K562 (cell line): Measurements from ENCODE around the gene AJUBA. TPM values are rescaled to one million over a fixed set of nuclear protein-coding genes. Genes with fewer than 3 reads are reported as not detected.

ENCODE experiments used
- ADNP ChIP-seq: fragments of 200-800 bp; sonication (Bioruptor generic); IDR thresholded peaks from 2 replicates; pipeline ENCODE4 v1.6.1; 2016; ENCODE audit warnings: missing genetic modification characterization, missing compliant biosample characterization
- CBFA2T2 ChIP-seq: fragments of 450-650 bp; conservative IDR thresholded peaks from 2 replicates; pipeline ENCODE4 v1.6.1; 2017; ENCODE audit warnings: mild to moderate bottlenecking
- CBX2 ChIP-seq: fragments of 200-600 bp; sonication (generic); IDR thresholded peaks from one replicate; pipeline ENCODE4 v1.6.1; 2012; ENCODE audit warnings: mild to moderate bottlenecking, low read length, inconsistent platforms; ENCODE audit not compliant: insufficient read depth, poor library complexity, severe bottlenecking
- DACH1 ChIP-seq: fragments of 450-650 bp; IDR thresholded peaks from 2 replicates; pipeline ENCODE4 v1.6.1; 2018; ENCODE audit not compliant: partially characterized antibody
- HMBOX1 ChIP-seq: sonication (generic); IDR thresholded peaks from 2 replicates; pipeline ENCODE4 v1.6.1; 2016
- ILF3 ChIP-seq: fragments of 450-650 bp; IDR thresholded peaks from 2 replicates; pipeline ENCODE4 v1.6.1; 2018; ENCODE audit warnings: antibody characterized with exemption, mild to moderate bottlenecking, moderate library complexity, borderline replicate concordance
- MCM5 ChIP-seq: fragments of 450-650 bp; IDR thresholded peaks from 2 replicates; pipeline ENCODE4 v1.6.1; 2016; ENCODE audit warnings: low read depth
- MYNN ChIP-seq, 2 experiments: sonication (generic); formaldehyde crosslinking in 1 of 2; IDR thresholded peaks; 2 replicates each; pipeline versions ENCODE4 v1.5.0 to v1.6.1; 2016 to 2020; ENCODE audit warnings: antibody characterized with exemption in 1 of 2, missing genetic modification reagents in 1 of 2
- RBM15 ChIP-seq: fragments of 200-400 bp; formaldehyde crosslinking; IDR thresholded peaks from 2 replicates; pipeline ENCODE4 v1.6.1; 2018; ENCODE audit warnings: mild to moderate bottlenecking, low read length, moderate library complexity; ENCODE audit not compliant: insufficient read depth
- SNAPC5 ChIP-seq: fragments of 250-450 bp; sonication (Bioruptor Pico); IDR thresholded peaks from 2 replicates; pipeline ENCODE4 v1.8.0; 2021; ENCODE audit warnings: moderate library complexity, mild to moderate bottlenecking, inconsistent platforms
- TFAP4 ChIP-seq: sonication (generic); formaldehyde crosslinking; IDR thresholded peaks from 2 replicates; pipeline ENCODE4 v1.8.0; 2022; ENCODE audit warnings: missing genetic modification reagents, mild to moderate bottlenecking, moderate library complexity, borderline replicate concordance
- XRCC4 ChIP-seq: IDR thresholded peaks from one replicate; pipeline ENCODE4 v1.6.1; 2011; ENCODE audit not compliant: insufficient read depth, insufficient read length; ENCODE audit errors: extremely low read depth
- ZBTB2 ChIP-seq: fragments of 450-650 bp; IDR thresholded peaks from 2 replicates; pipeline ENCODE4 v1.6.1; 2016; ENCODE audit warnings: antibody characterized with exemption
- ZBTB8A ChIP-seq: fragments of 450-650 bp; IDR thresholded peaks from 2 replicates; pipeline ENCODE4 v1.6.1; 2018; ENCODE audit warnings: mild to moderate bottlenecking, moderate library complexity; ENCODE audit not compliant: partially characterized antibody
- ZC3H8 ChIP-seq: fragments of 450-650 bp; IDR thresholded peaks from 2 replicates; pipeline ENCODE4 v1.6.1; 2017
- ZNF23 ChIP-seq: fragments of 250-450 bp; sonication (Bioruptor Pico); IDR thresholded peaks from 2 replicates; pipeline ENCODE4 v1.4.0; 2020; ENCODE audit warnings: mild to moderate bottlenecking
- polyA plus RNA-seq, 8 experiments: library from polyadenylated mRNA; depleted of rRNA in 4 of 8; stranded (reverse) in 5 of 8; unstranded in 3 of 8; fragments of >200 nt; fragmentation: Nextera tagmentation in 2 of 8; fragmentation: Illumina TruSeq in 1 of 8; extraction: Ambion mirVana in 2 of 8; extraction: Trizol in 1 of 8; gene quantifications; 2 replicates each; pipeline versions ENCODE4 v1.2.1 to v1.2.3, GENCODE V29; 2011 to 2014; ENCODE audit warnings: inconsistent platforms in 1 of 8, missing spikeins in 1 of 8
- total RNA-seq, 7 experiments: library from RNA; depleted of rRNA in 6 of 7; stranded (reverse); fragments of >200 nt in 6 of 7; fragmentation: Illumina TruSeq in 2 of 7; extraction: Trizol in 2 of 7; gene quantifications; 2 replicates each; pipeline versions ENCODE4 v1.2.1 to v1.2.3, GENCODE V29; 2011 to 2021; ENCODE audit warnings: low replicate concordance in 1 of 7

The AJUBA gene
- total and polyA plus RNA-seq, 9 of the 15 experiments (the other 6 are each of a cell fraction or from before 2014, with no cell fraction given), result 0.73 to 4.7 (median 2.8) TPM

GRCh38 chr14:22973217-22974032 lies 8.9 kb downstream of the AJUBA start (continued):
- TF ChIP-seq SNAPC5 (CRISPR knock-in tag) (no peak), MCM5 (no peak), RBM15 (no peak), DACH1 (no peak), ZNF23 (no peak), ADNP (tag) (no peak), ZBTB8A (no peak), XRCC4 (no peak), MYNN (IDR thresholded peaks at IDR 0.05) (no peak), MYNN (CRISPR knock-in tag; IDR thresholded peaks at IDR 0.05) (no peak), HMBOX1 (peak; percentile 47; the same call in 1 of the 2 replicates), TFAP4 (no peak), ZC3H8 (no peak), ZBTB2 (no peak), CBX2 (no peak), ILF3 (no peak), CBFA2T2 (no peak)
